K562 (cell line): Measurements from ENCODE around the gene NDUFA13. TPM values are rescaled to one million over a fixed set of nuclear protein-coding genes. Genes with fewer than 3 reads are reported as not detected.

Experiments
- ASH1L ChIP-seq: fragments of 450-650 bp; IDR thresholded peaks from 2 replicates; pipeline ENCODE4 v1.6.1; 2018; ENCODE audit warnings: borderline replicate concordance, mild to moderate bottlenecking, low read depth; ENCODE audit not compliant: partially characterized antibody
- C11orf30 ChIP-seq: fragments of 450-650 bp; IDR thresholded peaks from 2 replicates; pipeline ENCODE4 v1.6.1; 2016; ENCODE audit warnings: low read depth, mild to moderate bottlenecking
- CBX8 ChIP-seq: fragments of 200-600 bp; sonication (generic); IDR thresholded peaks from 2 replicates; pipeline ENCODE4 v1.6.1; 2012; ENCODE audit warnings: borderline replicate concordance, mixed run types, low read depth, mild to moderate bottlenecking, moderate library complexity, mixed read lengths, low read length, control low read depth, inconsistent platforms; ENCODE audit not compliant: poor library complexity, severe bottlenecking; ENCODE audit errors: extremely low read depth
- DNMT1 ChIP-seq: fragments of 450-650 bp; IDR thresholded peaks from 2 replicates; pipeline ENCODE4 v1.6.1; 2016; ENCODE audit warnings: antibody characterized with exemption, mild to moderate bottlenecking
- KHSRP ChIP-seq: fragments of 450-650 bp; IDR thresholded peaks from 2 replicates; pipeline ENCODE4 v1.6.1; 2017
- MAZ ChIP-seq, 2 experiments: fragments of 450-650 bp in 1 of 2; sonication (generic) in 1 of 2; formaldehyde crosslinking; IDR thresholded peaks in 1 of 2; conservative IDR thresholded peaks in 1 of 2; 2 replicates each; pipeline versions ENCODE4 v1.4.0 to v1.5.0; 2020; ENCODE audit warnings: mild to moderate bottlenecking in 1 of 2, missing genetic modification reagents in 1 of 2
- PPARD ChIP-seq: fragments of 250-450 bp; sonication (Bioruptor Pico); IDR thresholded peaks from 2 replicates; pipeline ENCODE4 v1.8.0; 2022; ENCODE audit warnings: inconsistent platforms, mild to moderate bottlenecking, moderate library complexity
- SREBF1 ChIP-seq: fragments of 150-350 bp; IDR thresholded peaks from 2 replicates; pipeline ENCODE4 v1.6.1; 2014; ENCODE audit warnings: antibody characterized with exemption, low read depth, low read length, borderline replicate concordance
- TAF7 ChIP-seq: fragments of 450-650 bp; IDR thresholded peaks from 2 replicates; pipeline ENCODE4 v1.6.1; 2016; ENCODE audit warnings: missing genetic modification characterization, missing compliant biosample characterization
- ZNF263 ChIP-seq: sonication (generic); formaldehyde crosslinking; IDR thresholded peaks from 2 replicates; pipeline ENCODE4 v1.8.0; 2022; ENCODE audit warnings: mild to moderate bottlenecking, missing genetic modification reagents, borderline replicate concordance
- polyA plus RNA-seq, 8 experiments: library from polyadenylated mRNA; depleted of rRNA in 4 of 8; stranded (reverse) in 5 of 8; unstranded in 3 of 8; fragments of >200 nt; fragmentation: Nextera tagmentation in 2 of 8; fragmentation: Illumina TruSeq in 1 of 8; extraction: Ambion mirVana in 2 of 8; extraction: Trizol in 1 of 8; gene quantifications; 2 replicates each; pipeline versions ENCODE4 v1.2.1 to v1.2.3, GENCODE V29; 2011 to 2014; ENCODE audit warnings: inconsistent platforms in 1 of 8, missing spikeins in 1 of 8
- total RNA-seq, 7 experiments: library from RNA; depleted of rRNA in 6 of 7; stranded (reverse); fragments of >200 nt in 6 of 7; fragmentation: Illumina TruSeq in 2 of 7; extraction: Trizol in 2 of 7; gene quantifications; 2 replicates each; pipeline versions ENCODE4 v1.2.1 to v1.2.3, GENCODE V29; 2011 to 2021; ENCODE audit warnings: low replicate concordance in 1 of 7
- TF ChIP-seq, protein P1 (sequence below), 3 experiments: fragments of 200-800 bp in 1 of 3; sonication (Bioruptor generic) in 1 of 3; sonication (generic) in 1 of 3; formaldehyde crosslinking in 1 of 3; IDR thresholded peaks; 2 replicates each; pipeline versions ENCODE4 v1.6.1 to v1.8.0; 2016 to 2022; ENCODE audit warnings: mild to moderate bottlenecking in 2 of 3, missing compliant biosample characterization in 2 of 3, missing genetic modification characterization in 2 of 3, missing genetic modification reagents in 1 of 3
- TF ChIP-seq, protein P2 (sequence below): fragments of 250-450 bp; sonication (Bioruptor Pico); IDR thresholded peaks from 2 replicates; pipeline ENCODE4 v1.4.0; 2020
- TF ChIP-seq, protein P3 (sequence below): fragments of 250-450 bp; sonication (Bioruptor Pico); IDR thresholded peaks from 2 replicates; pipeline ENCODE4 v1.4.0; 2020; ENCODE audit warnings: mild to moderate bottlenecking, moderate library complexity, borderline replicate concordance
- TF ChIP-seq, protein P4 (sequence below): fragments of 250-450 bp; sonication (Bioruptor Pico); IDR thresholded peaks from 2 replicates; pipeline ENCODE4 v1.5.1; 2021; ENCODE audit warnings: mild to moderate bottlenecking

Gene NDUFA13
- total and polyA plus RNA-seq, 9 of the 15 experiments (the other 6 are each of a cell fraction or from before 2014, with no cell fraction given): 146 to 596 (median 429) TPM

DNA sequence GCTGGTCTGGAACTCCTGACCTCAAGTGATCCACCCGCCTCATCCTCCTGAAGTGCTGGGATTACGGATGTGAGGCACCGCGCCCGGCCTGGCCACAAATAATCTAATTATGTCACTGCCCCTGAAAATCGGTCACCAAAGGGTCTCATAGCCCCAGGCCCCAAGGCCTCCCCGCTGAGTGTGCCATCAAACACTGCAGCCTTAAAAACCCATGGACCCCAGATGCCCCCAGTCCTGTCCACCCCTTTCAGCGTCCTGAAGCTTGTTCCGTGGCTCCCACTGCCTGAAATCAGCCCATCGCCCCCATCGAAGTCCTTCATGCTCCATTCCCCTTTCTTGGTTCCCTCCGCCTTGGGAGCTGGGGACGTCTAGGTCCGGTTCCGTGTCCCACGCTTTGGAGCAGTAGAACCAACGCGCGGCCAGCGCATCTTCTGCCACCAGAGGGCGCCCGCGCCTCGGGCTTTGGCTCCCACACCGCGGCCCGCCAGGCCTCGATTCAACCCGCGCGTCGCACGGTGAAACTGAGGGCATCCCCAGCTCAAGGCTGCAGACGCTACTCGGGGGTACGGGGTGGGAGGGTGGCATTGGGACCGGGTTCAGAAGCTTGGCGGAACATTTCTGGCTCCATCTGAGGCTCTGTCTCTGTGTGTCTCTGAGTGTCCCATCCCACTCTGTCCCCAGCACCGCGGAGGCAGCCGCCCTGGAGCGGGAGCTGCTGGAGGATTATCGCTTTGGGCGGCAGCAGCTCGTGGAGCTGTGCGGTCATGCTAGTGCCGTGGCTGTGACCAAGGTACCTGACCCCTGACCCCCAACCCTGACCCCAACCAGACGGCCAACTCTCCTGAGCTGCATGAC, 16.2 kb downstream of the NDUFA13 start (continued):
- TF ChIP-seq, protein P1, sequence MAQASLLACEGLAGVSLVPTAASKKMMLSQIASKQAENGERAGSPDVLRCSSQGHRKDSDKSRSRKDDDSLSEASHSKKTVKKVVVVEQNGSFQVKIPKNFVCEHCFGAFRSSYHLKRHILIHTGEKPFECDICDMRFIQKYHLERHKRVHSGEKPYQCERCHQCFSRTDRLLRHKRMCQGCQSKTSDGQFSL (CRISPR knock-in tag; IDR thresholded peaks at IDR 0.05): no peak
- TF ChIP-seq, protein P1 (tag; IDR thresholded peaks at IDR 0.05): no peak
- TF ChIP-seq CBX8: no peak
- no peak for TF ChIP-seq C11orf30
- no peak for TF ChIP-seq SREBF1
- TF ChIP-seq, protein P2, sequence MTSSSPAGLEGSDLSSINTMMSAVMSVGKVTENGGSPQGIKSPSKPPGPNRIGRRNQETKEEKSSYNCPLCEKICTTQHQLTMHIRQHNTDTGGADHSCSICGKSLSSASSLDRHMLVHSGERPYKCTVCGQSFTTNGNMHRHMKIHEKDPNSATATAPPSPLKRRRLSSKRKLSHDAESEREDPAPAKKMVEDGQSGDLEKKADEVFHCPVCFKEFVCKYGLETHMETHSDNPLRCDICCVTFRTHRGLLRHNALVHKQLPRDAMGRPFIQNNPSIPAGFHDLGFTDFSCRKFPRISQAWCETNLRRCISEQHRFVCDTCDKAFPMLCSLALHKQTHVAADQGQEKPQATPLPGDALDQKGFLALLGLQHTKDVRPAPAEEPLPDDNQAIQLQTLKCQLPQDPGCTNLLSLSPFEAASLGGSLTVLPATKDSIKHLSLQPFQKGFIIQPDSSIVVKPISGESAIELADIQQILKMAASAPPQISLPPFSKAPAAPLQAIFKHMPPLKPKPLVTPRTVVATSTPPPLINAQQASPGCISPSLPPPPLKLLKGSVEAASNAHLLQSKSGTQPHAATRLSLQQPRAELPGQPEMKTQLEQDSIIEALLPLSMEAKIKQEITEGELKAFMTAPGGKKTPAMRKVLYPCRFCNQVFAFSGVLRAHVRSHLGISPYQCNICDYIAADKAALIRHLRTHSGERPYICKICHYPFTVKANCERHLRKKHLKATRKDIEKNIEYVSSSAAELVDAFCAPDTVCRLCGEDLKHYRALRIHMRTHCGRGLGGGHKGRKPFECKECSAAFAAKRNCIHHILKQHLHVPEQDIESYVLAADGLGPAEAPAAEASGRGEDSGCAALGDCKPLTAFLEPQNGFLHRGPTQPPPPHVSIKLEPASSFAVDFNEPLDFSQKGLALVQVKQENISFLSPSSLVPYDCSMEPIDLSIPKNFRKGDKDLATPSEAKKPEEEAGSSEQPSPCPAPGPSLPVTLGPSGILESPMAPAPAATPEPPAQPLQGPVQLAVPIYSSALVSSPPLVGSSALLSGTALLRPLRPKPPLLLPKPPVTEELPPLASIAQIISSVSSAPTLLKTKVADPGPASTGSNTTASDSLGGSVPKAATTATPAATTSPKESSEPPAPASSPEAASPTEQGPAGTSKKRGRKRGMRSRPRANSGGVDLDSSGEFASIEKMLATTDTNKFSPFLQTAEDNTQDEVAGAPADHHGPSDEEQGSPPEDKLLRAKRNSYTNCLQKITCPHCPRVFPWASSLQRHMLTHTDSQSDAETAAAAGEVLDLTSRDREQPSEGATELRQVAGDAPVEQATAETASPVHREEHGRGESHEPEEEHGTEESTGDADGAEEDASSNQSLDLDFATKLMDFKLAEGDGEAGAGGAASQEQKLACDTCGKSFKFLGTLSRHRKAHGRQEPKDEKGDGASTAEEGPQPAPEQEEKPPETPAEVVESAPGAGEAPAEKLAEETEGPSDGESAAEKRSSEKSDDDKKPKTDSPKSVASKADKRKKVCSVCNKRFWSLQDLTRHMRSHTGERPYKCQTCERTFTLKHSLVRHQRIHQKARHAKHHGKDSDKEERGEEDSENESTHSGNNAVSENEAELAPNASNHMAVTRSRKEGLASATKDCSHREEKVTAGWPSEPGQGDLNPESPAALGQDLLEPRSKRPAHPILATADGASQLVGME (CRISPR knock-in tag): no peak
- no peak for TF ChIP-seq PPARD (CRISPR knock-in tag)
- TF ChIP-seq DNMT1: no peak
- no peak for TF ChIP-seq TAF7 (tag)
- no peak for TF ChIP-seq ZNF263 (CRISPR knock-in tag)
- TF ChIP-seq, protein P3, sequence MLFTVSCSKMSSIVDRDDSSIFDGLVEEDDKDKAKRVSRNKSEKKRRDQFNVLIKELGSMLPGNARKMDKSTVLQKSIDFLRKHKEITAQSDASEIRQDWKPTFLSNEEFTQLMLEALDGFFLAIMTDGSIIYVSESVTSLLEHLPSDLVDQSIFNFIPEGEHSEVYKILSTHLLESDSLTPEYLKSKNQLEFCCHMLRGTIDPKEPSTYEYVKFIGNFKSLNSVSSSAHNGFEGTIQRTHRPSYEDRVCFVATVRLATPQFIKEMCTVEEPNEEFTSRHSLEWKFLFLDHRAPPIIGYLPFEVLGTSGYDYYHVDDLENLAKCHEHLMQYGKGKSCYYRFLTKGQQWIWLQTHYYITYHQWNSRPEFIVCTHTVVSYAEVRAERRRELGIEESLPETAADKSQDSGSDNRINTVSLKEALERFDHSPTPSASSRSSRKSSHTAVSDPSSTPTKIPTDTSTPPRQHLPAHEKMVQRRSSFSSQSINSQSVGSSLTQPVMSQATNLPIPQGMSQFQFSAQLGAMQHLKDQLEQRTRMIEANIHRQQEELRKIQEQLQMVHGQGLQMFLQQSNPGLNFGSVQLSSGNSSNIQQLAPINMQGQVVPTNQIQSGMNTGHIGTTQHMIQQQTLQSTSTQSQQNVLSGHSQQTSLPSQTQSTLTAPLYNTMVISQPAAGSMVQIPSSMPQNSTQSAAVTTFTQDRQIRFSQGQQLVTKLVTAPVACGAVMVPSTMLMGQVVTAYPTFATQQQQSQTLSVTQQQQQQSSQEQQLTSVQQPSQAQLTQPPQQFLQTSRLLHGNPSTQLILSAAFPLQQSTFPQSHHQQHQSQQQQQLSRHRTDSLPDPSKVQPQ: no peak
- TF ChIP-seq MAZ (CRISPR knock-in tag; conservative IDR thresholded peaks at IDR 0.05 in 1 of 2, IDR thresholded peaks at IDR 0.05 in 1 of 2): peak in 1 of 2 experiments; percentile 37; a peak in 1 of 4 replicates
- TF ChIP-seq ASH1L: no peak
- TF ChIP-seq, protein P4, sequence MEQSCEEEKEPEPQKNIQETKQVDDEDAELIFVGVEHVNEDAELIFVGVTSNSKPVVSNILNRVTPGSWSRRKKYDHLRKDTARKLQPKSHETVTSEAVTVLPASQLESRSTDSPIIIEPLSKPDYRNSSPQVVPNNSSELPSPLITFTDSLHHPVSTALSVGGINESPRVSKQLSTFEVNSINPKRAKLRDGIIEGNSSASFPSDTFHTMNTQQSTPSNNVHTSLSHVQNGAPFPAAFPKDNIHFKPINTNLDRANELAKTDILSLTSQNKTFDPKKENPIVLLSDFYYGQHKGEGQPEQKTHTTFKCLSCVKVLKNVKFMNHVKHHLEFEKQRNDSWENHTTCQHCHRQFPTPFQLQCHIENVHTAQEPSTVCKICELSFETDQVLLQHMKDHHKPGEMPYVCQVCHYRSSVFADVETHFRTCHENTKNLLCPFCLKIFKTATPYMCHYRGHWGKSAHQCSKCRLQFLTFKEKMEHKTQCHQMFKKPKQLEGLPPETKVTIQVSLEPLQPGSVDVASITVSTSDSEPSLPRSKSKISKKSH (CRISPR knock-in tag): no peak
- no peak for TF ChIP-seq KHSRP
